GM21360 (cell line): ENCODE measurements around the gene ADGRF4.

ENCODE experiments used
- ATAC-seq: cut with Tn5 transposase; IDR thresholded peaks from one replicate; pipeline ENCODE4 v1.9.1; 2021; ENCODE audit warnings: mild to moderate bottlenecking, moderate library complexity; ENCODE audit not compliant: unreplicated experiment

Gene ADGRF4

GRCh38 chr6:47698342-47698787 lies at the start of gene ADGRF4:
ADGRF4 (plus strand) TSS chr6:47698580; CDS start chr6:47707246, 8,666 bp downstream.
- no peak for ATAC-seq

GRCh38 chr6:47650553-47651432 lies 47.6 kb upstream of the ADGRF4 start:
- no peak for ATAC-seq

- no peak for ATAC-seq
These were observed 46.9 kb upstream of the ADGRF4 start for GRCh38 chr6:47651505-47651944.

- ATAC-seq, result no peak
These were observed 44.7 kb upstream of the ADGRF4 start for GRCh38 chr6:47653706-47654105.

- ATAC-seq, result no peak
These were observed 44.1 kb upstream of the ADGRF4 start for GRCh38 chr6:47654255-47654654.

- ATAC-seq, result no peak
These were observed 42.4 kb upstream of the ADGRF4 start for GRCh38 chr6:47655719-47656595.

GRCh38 chr6:47661960-47662359 lies 36.4 kb upstream of the ADGRF4 start:
- ATAC-seq, result no peak

- no peak for ATAC-seq
These were observed 34.7 kb upstream of the ADGRF4 start for GRCh38 chr6:47663462-47664216.

- ATAC-seq, result no peak
These were observed 33.3 kb upstream of the ADGRF4 start for GRCh38 chr6:47665112-47665511.

GRCh38 chr6:47669684-47670513 lies 28.5 kb upstream of the ADGRF4 start:
- ATAC-seq, result no peak

GRCh38 chr6:47670851-47671250 lies 27.5 kb upstream of the ADGRF4 start:
- no peak for ATAC-seq

- ATAC-seq, result no peak
These were observed 26.6 kb upstream of the ADGRF4 start for GRCh38 chr6:47671777-47672176.

GRCh38 chr6:47672816-47673215 lies 25.6 kb upstream of the ADGRF4 start:
- no peak for ATAC-seq

GRCh38 chr6:47674673-47675072 lies 23.7 kb upstream of the ADGRF4 start:
- ATAC-seq, result no peak

- no peak for ATAC-seq
These were observed 20.8 kb upstream of the ADGRF4 start for GRCh38 chr6:47677381-47678100.

GRCh38 chr6:47678739-47679138 lies 19.6 kb upstream of the ADGRF4 start:
- ATAC-seq, result no peak

GRCh38 chr6:47679322-47679906 lies 19.0 kb upstream of the ADGRF4 start:
- no peak for ATAC-seq

- no peak for ATAC-seq
These were observed 18.3 kb upstream of the ADGRF4 start for GRCh38 chr6:47680051-47680450.

GRCh38 chr6:47680724-47681123 lies 17.7 kb upstream of the ADGRF4 start:
- no peak for ATAC-seq
